Esophagus muscularis mucosa (tissue), 4 donors: ENCODE measurements around the gene DPF1.

Experiments used
- CTCF ChIP-seq, 3 experiments: fragments of 200-600 bp in 2 of 3; fragments of 450-650 bp in 1 of 3; sonication (generic) in 2 of 3; IDR thresholded peaks; one replicate each; pipeline ENCODE4 v1.5.1; 2017 to 2019; ENCODE audit warnings: antibody characterized with exemption in 3 of 3, mild to moderate bottlenecking in 2 of 3, moderate library complexity in 1 of 3
- EP300 ChIP-seq: sonication (generic); formaldehyde crosslinking; IDR thresholded peaks from one replicate; pipeline ENCODE4 v1.6.1; 2017; ENCODE audit warnings: antibody characterized with exemption
- POLR2A ChIP-seq: fragments of 450-650 bp; IDR thresholded peaks from one replicate; pipeline ENCODE4 v1.6.1; 2017; ENCODE audit warnings: antibody characterized with exemption, moderate library complexity, mild to moderate bottlenecking, low read depth

- TF ChIP-seq POLR2A (no peak), EP300 (no peak), CTCF (IDR thresholded peaks at IDR 0.05) (no peak)
These were observed 4.7 kb upstream of the DPF1 start for GRCh38 chr19:38228491-38229439.
